HG02763 (cell line): ENCODE data around the gene FLT1.

Experiments used
- ATAC-seq: cut with Tn5 transposase; IDR thresholded peaks from one replicate; pipeline ENCODE4 v1.9.1; 2021; ENCODE audit warnings: mild to moderate bottlenecking, moderate library complexity; ENCODE audit not compliant: unreplicated experiment

FLT1 gene

DNA sequence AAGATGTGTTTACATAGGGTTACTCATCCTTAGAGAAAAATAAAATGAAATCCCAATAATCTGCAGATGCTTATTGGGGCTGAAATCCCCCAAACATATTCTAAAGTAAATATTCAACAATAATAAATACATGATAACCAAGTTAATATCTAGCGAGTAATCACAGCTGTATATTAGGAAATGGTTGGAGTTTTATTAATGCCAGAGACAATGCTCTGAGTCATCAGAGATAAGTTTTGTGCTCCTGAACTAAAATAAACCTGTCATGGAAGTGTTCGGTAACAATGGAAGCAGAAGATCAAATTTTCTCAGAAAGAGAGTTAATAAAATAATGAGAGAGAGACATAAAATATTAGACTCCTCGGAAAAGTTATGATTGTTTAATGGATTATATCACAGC is 31.4 kb downstream of the FLT1 start:
- no peak for ATAC-seq

DNA sequence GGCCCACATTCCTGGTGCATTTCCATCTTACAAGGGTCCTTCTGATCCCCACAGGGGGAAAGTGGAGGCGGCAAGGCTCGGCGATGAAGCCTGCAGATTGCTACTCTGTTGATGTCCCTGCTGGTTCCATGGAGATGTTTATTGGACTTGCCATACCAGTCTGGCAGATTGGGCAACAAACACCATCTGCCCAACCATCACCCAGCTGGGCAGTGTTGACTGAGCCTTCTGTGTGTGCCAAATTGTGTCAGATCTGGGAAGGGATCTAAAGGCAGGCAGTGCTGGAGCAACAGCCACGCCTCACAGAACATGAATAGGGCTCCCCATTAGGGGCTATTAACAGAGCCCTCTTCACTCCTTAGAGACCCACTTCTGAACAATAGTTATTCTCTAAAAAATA is 35.0 kb downstream of the FLT1 start:
- no peak for ATAC-seq

- ATAC-seq, result no peak
These were observed 36.3 kb downstream of the FLT1 start for GRCh38 chr13:28458608-28459007.

- no peak for ATAC-seq
These were observed 36.9 kb downstream of the FLT1 start for GRCh38 chr13:28458051-28458450.

DNA sequence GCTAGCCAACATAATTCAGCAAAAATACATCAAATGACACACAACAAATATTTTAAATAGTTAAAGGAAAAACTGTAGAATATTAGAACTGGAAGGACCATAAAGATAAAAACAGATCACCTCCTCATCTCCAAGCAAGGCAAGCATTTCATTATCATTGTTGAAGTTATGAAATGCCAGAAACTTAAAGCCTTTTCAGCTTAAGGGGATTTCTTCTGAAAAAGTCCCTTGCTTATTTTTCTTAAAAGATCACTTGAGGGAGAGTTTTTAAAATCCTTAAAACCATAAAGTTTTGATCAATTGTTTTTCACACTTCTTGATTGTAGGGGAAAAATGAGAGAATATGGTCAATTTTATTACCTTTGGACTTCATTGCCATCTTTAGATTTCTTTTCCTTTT is 37.4 kb downstream of the FLT1 start:
- ATAC-seq, result no peak

- ATAC-seq, result no peak
These were observed 39.2 kb downstream of the FLT1 start for GRCh38 chr13:28455580-28456194.

DNA sequence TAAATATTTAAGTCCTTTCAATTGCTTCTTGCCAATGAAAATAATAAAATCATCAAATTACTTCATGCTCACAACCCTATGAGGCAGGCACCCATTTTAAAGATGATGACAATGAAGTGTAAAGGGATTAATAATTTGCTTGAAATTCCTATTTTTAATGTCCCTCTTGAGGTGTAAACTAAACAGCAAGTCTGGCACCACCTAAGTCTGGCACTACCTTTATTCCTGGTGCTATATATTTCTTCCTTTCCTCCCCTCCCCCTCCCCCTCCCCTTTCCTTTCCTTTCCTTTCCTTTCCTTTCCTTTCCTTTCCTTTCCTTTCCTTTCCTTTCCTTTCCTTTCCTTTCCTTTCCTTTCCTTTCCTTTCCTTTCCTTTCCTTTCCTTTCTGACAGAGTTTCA is 42.2 kb downstream of the FLT1 start:
- ATAC-seq, result no peak

GRCh38 chr13:28451482-28452217 is 43.3 kb downstream of the FLT1 start:
- ATAC-seq, result no peak

GRCh38 chr13:28449826-28450773 is 44.8 kb downstream of the FLT1 start:
- ATAC-seq, result no peak

- no peak for ATAC-seq
These were observed 46.1 kb downstream of the FLT1 start for GRCh38 chr13:28448651-28449358.

DNA sequence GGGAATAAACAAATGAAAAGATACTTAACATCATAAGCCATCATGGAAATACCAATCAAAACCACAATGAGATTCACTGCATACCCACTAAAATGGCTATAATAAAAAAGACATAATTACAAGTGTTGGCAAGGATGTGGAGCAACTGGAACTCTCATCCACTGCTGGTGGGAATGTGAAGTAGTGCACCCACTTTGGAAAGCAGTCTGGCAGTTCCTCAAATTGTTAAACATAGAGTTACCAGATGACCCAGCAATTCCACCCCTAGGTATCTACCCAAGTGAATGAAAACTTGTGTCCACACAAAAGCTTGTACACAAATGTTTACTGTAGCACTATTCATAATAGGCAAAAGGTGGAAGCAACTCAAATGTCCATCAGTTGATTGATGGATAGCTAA is 46.9 kb downstream of the FLT1 start:
- ATAC-seq, result no peak

DNA sequence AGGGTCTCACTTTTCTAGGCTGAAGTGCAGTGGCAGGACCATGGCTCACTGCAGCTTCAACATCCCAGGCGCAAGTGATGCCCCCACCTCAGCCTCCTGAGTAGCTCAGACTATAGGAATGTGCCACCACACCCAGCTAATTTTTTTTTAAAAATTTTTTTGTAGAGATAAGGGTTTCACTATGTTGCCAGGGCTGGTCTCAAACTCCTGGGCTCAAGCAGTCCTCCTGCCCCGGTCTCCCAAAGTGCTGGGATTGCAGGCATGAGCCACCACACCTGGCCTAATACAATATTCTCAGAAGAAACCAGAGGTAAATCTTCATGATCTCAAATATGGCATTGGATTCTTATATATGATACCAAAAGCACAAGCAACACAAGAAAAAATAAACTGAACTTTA is 47.7 kb downstream of the FLT1 start:
- ATAC-seq, result no peak

DNA sequence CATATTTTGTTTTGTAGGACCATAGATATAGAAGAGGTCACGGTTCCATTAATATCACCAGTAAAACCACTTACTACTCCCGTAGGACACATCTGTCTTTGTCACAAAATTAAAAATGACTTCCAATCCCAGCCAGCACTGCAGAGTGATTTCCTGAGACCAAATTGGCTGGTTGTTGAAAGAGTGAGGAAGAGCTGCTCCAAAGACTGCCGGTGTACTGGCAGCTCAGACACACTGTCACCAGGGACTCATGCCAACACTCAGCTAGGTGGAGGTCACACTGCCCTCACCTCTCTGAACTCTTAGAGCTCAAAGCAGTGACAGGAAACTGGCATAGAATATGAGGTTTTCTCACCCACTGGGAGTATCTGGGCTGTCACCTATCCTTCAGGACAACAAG is 52.1 kb downstream of the FLT1 start:
- no peak for ATAC-seq

GRCh38 chr13:28441529-28441928 is 53.4 kb downstream of the FLT1 start:
- no peak for ATAC-seq

DNA sequence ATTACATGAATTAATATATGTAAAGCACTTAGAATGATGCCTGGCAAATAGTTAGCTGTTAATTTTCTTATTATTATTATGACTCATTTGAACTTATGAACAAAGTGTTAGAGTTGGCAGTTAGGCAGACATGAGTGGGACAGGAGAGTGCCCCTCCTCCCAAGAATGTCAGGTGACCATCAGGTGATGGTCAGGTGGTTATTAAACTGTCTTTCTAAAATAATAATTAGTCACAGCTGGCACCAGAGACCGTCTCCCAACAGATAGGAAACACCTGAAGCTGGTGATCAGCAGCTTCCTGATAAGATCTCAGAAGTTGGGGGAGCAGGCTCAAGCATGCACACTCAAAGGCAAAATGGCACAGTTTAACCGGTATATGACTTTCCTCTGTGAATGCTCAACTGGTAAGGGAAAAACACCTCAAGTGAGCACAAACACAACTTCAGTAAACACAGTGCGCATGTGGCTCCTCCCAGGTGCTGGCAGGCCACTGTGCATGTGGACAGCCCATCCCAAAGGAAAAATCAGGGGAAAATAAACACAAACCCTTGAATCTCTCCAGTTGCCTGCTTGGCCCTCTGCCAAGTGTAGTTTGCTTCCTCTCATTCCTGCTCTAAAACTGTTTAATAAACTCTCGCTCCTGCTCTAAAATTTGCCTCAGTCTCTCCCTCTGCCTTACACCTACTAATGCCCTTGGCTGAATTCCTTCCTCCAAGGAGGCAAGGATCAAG is 54.0 kb downstream of the FLT1 start:
- no peak for ATAC-seq

GRCh38 chr13:28438598-28439334 is 56.2 kb downstream of the FLT1 start:
- no peak for ATAC-seq

DNA sequence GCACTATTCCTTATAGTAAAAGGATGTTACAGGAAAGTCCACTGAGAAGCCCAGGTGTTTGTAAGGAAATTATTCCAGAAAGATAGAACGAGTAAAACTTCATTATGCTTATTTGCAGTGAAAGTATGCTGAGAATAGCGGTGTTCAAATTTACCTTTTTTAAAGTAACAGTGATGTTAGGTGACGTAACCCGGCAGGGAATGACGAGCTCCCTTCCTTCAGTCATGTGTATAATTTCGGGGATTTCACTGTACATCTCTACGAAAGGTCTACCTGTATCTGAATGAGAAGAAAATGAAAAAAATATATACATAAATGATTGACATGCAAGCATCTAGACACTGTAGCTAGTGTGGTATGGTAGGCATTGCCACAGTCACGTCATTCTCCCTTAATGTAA is 56.9 kb downstream of the FLT1 start:
- no peak for ATAC-seq

DNA sequence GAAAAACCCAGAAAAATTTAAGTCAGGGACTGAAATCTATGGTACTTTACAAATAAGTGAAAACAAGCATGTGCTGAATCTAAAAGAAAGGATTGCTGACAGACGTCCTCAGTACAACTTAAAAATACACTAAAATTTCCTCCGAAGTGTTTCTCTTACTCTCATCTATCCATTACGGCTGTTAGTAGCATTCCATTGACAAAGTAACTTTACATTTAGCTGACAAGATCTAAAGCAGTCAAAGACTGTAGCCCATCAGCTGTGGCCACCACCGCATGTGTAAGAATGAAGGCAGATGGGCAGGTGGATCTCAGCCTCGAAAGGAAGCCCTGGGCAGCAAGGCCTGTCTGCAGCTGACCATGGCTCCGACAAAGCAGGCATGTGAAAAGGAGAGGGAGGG is 59.0 kb downstream of the FLT1 start:
- no peak for ATAC-seq

DNA sequence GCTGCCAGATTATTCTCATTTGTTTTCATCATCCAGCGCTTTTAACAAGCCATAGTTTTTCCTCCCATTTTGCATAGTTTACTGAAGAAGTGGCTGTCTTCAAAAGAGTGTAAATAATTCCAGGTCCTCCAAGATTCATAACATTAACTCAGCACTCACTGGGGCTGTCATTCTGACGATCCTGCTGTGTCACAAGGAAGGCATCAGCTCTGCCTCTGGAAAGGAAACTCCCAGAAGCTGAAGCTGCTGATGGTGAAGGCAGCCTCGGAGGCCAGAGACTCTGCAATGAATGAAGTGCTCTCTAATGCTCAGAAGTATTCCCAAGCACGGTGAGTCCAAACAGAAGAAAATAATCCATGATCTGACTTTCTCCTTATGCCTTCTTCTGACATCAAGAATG is 60.0 kb downstream of the FLT1 start:
- ATAC-seq, result no peak
